Measurements from ENCODE around the gene TAF11L7. TPM values are rescaled to one million over a fixed set of nuclear protein-coding genes. Genes with fewer than 3 reads are reported as not detected.
"Not testable (repeated sequence)": the region's sequence is repeated elsewhere in the genome, so short reads cannot be mapped to it uniquely, and the experiment has no call there.

TAF11L7 gene
- total RNA-seq, result not detected

DNA sequence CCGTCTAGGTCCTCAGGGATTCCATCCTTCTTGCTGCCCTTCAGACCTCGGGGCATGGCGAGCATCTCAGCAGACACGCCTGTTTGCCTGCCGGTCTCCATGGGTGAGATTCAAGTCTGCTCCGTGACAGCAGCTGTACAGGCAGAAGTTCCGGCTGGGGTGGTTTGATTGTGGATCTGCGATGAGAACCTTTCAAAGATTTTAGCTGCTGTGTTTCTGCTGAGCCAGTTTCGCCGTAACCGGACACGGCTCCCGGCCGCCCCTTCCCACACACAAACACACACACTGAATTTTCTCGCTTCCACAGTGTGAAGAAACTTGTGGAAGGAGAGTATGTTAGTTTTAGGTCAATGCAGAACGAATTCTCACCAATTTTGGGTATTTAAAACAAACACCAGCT is at the start of gene TAF11L7:
TSS of gene TAF11L7 (minus strand) at position 101 of the 400 bp plus-strand sequence.
- ATAC-seq (ENCODE audit: low read depth); H3K4me3 Mint-ChIP-seq: not testable (repeated sequence)

DNA sequence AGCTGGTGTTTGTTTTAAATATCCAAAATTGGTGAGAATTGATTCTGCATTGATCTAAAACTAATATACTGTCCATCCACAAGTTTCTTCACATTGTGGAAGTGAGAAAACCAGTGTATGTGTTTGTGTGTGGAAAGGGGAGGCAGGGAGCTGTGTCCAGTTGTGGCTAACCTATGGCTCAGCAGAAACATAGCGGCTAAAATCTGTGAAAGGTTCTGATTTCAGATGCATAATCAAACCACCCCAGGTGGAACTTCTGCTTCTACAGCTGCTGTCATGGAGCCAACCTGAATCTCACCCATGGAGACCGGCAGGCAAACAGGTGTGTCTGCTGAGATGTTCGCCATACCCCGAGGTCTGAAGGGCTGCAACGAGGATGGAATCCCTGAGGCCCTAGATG is 48.6 kb upstream of the TAF11L7 start, which contains the start of gene TAF11L14:
TSS of gene TAF11L14 (plus strand) at position 301 of the 400 bp plus-strand sequence.
- H3K27me3 Mint-ChIP-seq, result no peaks in the 10 kb centered on the region

More for the DNA sequence above, at the start of gene TAF11L7:
- POLR2A ChIA-PET, H3K27ac Mint-ChIP-seq, DNase-seq, H3K36me3 Mint-ChIP-seq, H3K9me3 Mint-ChIP-seq, H3K27me3 Mint-ChIP-seq, H3K4me1 Mint-ChIP-seq: not testable (repeated sequence)

GRCh38 chr5:17631788-17632187 is 46.2 kb upstream of the TAF11L7 start, which contains the start of gene TAF11L13:
TAF11L13 (plus strand) TSS chr5:17632088.
- H3K9me3 Mint-ChIP-seq; ATAC-seq (ENCODE audit: low read depth); H3K27me3 Mint-ChIP-seq; H3K27ac Mint-ChIP-seq; POLR2A ChIA-PET; H3K4me3 Mint-ChIP-seq; H3K36me3 Mint-ChIP-seq; H3K4me1 Mint-ChIP-seq; DNase-seq: not testable (repeated sequence)

More for the DNA sequence above, 48.6 kb upstream of the TAF11L7 start, which contains the start of gene TAF11L14:
- POLR2A ChIA-PET, result no interaction called here
- ATAC-seq (ENCODE audit: low read depth) (no peak), DNase-seq (no peak)
- Mint-ChIP-seq H3K4me1 (no peaks in the 10 kb centered on the region), H3K9me3 (peaks cover 3% of the 10 kb centered on the region), H3K36me3 (no peaks in the 10 kb centered on the region), H3K4me3 (no peak within 1 kb of the TSS), H3K27ac (no peak within 1 kb of the TSS)

- ATAC-seq (ENCODE audit: low read depth), result no peak
- POLR2A ChIA-PET, result no interaction called here
- no peaks in the 10 kb centered on the region for H3K36me3 Mint-ChIP-seq
Observed at GRCh38 chr5:17625686-17626085, 40.1 kb upstream of the TAF11L7 start.

GRCh38 chr5:17620627-17621026 is 35.1 kb upstream of the TAF11L7 start:
- Mint-ChIP-seq H3K9me3 (no peaks in the 10 kb centered on the region), H3K4me3 (no peak overlapping the region), H3K27me3 (no peaks in the 10 kb centered on the region), H3K36me3 (no peaks in the 10 kb centered on the region), H3K27ac (no peak overlapping the region), H3K4me1 (no peaks in the 10 kb centered on the region)
- ATAC-seq (ENCODE audit: low read depth), result no peak
- no peak for DNase-seq
- POLR2A ChIA-PET, result no interaction called here

More at GRCh38 chr5:17625686-17626085, 40.1 kb upstream of the TAF11L7 start:
- Mint-ChIP-seq H3K27ac (no peak overlapping the region), H3K9me3 (no peaks in the 10 kb centered on the region), H3K4me1 (no peaks in the 10 kb centered on the region), H3K27me3 (no peaks in the 10 kb centered on the region), H3K4me3 (no peak overlapping the region)
- no peak for DNase-seq

DNA sequence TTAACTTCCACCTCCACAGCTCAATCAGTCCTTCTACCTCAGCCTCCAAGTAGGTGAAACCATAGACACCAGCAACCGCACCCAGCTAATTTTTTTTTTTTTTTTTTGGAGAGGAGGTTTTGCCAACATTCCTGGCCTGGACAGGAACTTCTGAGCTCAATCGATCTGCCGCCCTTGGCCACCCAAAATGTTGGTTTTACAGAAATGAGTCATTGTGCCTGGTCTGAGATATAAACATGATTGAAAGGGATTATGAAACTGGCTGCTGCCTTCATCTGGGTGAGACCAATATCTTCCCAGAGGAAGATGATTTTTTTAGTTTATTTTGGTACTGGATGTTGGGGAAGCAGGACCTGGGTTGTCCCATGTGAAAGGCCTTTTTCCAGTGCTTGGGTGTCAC is 33.8 kb upstream of the TAF11L7 start:
- Mint-ChIP-seq H3K27me3 (no peaks in the 10 kb centered on the region), H3K4me3 (no peak overlapping the region), H3K9me3 (peaks cover 2% of the 10 kb centered on the region), H3K36me3 (no peaks in the 10 kb centered on the region), H3K4me1 (no peaks in the 10 kb centered on the region), H3K27ac (no peak overlapping the region)
- DNase-seq, result no peak
- POLR2A ChIA-PET, result no interaction called here
- no peak for ATAC-seq (ENCODE audit: low read depth)

GRCh38 chr5:17614872-17615605 is 29.5 kb upstream of the TAF11L7 start:
- no peak overlapping the region for H3K27ac Mint-ChIP-seq

GRCh38 chr5:17610092-17610491 is 24.5 kb upstream of the TAF11L7 start, which contains the start of gene TAF11L12:
TAF11L12 (plus strand) TSS chr5:17610392.
- DNase-seq; POLR2A ChIA-PET; H3K27me3 Mint-ChIP-seq; H3K4me3 Mint-ChIP-seq; H3K4me1 Mint-ChIP-seq; H3K27ac Mint-ChIP-seq; H3K36me3 Mint-ChIP-seq; ATAC-seq (ENCODE audit: low read depth): not testable (repeated sequence)
- H3K9me3 Mint-ChIP-seq, result peaks cover 14% of the 10 kb centered on the region

More at GRCh38 chr5:17614872-17615605, 29.5 kb upstream of the TAF11L7 start:
- POLR2A ChIA-PET, result no interaction called here
- H3K4me1 Mint-ChIP-seq, result no peaks in the 10 kb centered on the region
- ATAC-seq (ENCODE audit: low read depth), result no peak
- H3K4me3 Mint-ChIP-seq, result no peak overlapping the region
- peaks cover 7% of the 10 kb centered on the region for H3K9me3 Mint-ChIP-seq
- no peaks in the 10 kb centered on the region for H3K27me3 Mint-ChIP-seq
- H3K36me3 Mint-ChIP-seq, result no peaks in the 10 kb centered on the region
- no peak for DNase-seq

GRCh38 chr5:17607461-17607860 is 21.9 kb upstream of the TAF11L7 start:
- H3K4me3 Mint-ChIP-seq; H3K4me1 Mint-ChIP-seq; H3K36me3 Mint-ChIP-seq; POLR2A ChIA-PET; DNase-seq; H3K27me3 Mint-ChIP-seq; ATAC-seq (ENCODE audit: low read depth); H3K27ac Mint-ChIP-seq: not testable (repeated sequence)
- peaks cover 10% of the 10 kb centered on the region for H3K9me3 Mint-ChIP-seq

DNA sequence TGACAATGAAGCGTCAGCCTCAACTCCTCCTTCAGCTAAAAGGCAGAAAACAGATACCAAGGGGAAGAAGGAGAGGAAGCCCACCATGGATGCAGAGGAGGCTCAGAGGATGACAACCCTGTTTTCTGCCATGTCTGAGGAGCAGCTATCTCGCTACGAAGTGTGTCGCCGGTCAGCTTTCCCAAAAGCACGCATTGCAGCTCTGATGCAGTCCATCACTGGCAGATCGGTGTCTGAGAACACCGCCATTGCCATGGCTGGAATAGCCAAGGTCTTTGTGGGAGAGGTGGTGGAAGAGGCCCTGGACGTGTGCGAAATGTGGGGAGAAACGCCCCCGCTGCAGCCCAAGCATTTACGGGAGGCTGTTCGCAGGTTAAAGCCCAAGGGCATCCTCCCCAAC is 19.4 kb upstream of the TAF11L7 start:
- Mint-ChIP-seq H3K36me3 (no peaks in the 10 kb centered on the region), H3K4me3 (no peak overlapping the region), H3K4me1 (no peaks in the 10 kb centered on the region), H3K9me3 (peaks cover 11% of the 10 kb centered on the region), H3K27me3 (no peaks in the 10 kb centered on the region), H3K27ac (no peak overlapping the region)
- POLR2A ChIA-PET, result no interaction called here
- ATAC-seq (ENCODE audit: low read depth) (no peak), DNase-seq (no peak)

DNA sequence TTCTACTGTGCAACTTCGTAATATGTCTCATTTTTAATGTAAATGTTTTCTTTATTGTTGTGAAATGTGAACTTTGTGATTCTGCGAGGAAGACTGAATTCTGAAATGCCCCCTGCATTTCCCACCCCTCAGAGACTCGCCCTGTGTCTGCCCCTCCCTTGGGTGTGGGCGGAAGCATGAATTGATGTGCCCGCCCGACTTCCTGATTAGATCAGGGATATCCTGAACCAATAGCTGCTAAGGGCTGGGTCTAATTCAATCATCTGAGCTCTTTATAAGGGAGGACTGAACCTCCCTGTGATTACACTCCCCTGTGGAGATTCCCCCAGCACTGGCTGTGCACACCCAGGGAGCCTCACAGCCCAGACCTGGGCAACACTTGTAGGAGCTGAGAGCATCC is 18.3 kb upstream of the TAF11L7 start, which contains the start of gene TAF11L11:
TSS of gene TAF11L11 (plus strand) at position 304 of the 400 bp plus-strand sequence.
- H3K27ac Mint-ChIP-seq; H3K27me3 Mint-ChIP-seq; H3K36me3 Mint-ChIP-seq; DNase-seq; H3K4me1 Mint-ChIP-seq; ATAC-seq (ENCODE audit: low read depth); POLR2A ChIA-PET; H3K4me3 Mint-ChIP-seq: not testable (repeated sequence)
- peaks cover 12% of the 10 kb centered on the region for H3K9me3 Mint-ChIP-seq

GRCh38 chr5:17597728-17598127 is 12.2 kb upstream of the TAF11L7 start, which contains the start of gene TAF11L10:
TAF11L10 (minus strand) TSS chr5:17597828.
- ATAC-seq (ENCODE audit: low read depth); DNase-seq; H3K9me3 Mint-ChIP-seq; H3K4me1 Mint-ChIP-seq; H3K4me3 Mint-ChIP-seq; H3K27me3 Mint-ChIP-seq; POLR2A ChIA-PET; H3K36me3 Mint-ChIP-seq; H3K27ac Mint-ChIP-seq: not testable (repeated sequence)

- H3K36me3 Mint-ChIP-seq; H3K27me3 Mint-ChIP-seq; ATAC-seq (ENCODE audit: low read depth); H3K27ac Mint-ChIP-seq; H3K9me3 Mint-ChIP-seq; H3K4me1 Mint-ChIP-seq; POLR2A ChIA-PET; DNase-seq; H3K4me3 Mint-ChIP-seq: not testable (repeated sequence)
Observed at GRCh38 chr5:17594255-17594654, 8.7 kb upstream of the TAF11L7 start, which contains the start of gene TAF11L9. TAF11L9 (minus strand) TSS chr5:17594394.

GRCh38 chr5:17590860-17591259 is 5.3 kb upstream of the TAF11L7 start, which contains the start of gene TAF11L8:
TAF11L8 (minus strand) TSS chr5:17590960.
- H3K9me3 Mint-ChIP-seq; ATAC-seq (ENCODE audit: low read depth); DNase-seq; H3K36me3 Mint-ChIP-seq; H3K4me1 Mint-ChIP-seq; H3K27ac Mint-ChIP-seq; POLR2A ChIA-PET; H3K4me3 Mint-ChIP-seq; H3K27me3 Mint-ChIP-seq: not testable (repeated sequence)
